Mucosa of rectum (tissue), 2 donors: ENCODE data around the gene PSMB5.

Source experiments
- H3K27ac ChIP-seq, 2 donors: one replicate each; pipeline ENCODE4 v1.7.0; 2013; ENCODE audit warnings: inconsistent platforms in 2 of 2, low read depth in 2 of 2, low read length in 2 of 2
- H3K27me3 ChIP-seq, 2 donors: one replicate each; pipeline ENCODE4 v1.7.0; 2013; ENCODE audit warnings: low read length in 2 of 2; ENCODE audit not compliant: control insufficient read depth in 2 of 2, insufficient read depth in 2 of 2
- H3K36me3 ChIP-seq, 2 donors: one replicate each; pipeline ENCODE4 v1.7.0; 2013; ENCODE audit warnings: low read length in 2 of 2; ENCODE audit not compliant: control insufficient read depth in 2 of 2, insufficient read depth in 2 of 2
- H3K4me1 ChIP-seq, 2 donors: one replicate each; pipeline ENCODE4 v1.7.0; 2013; ENCODE audit warnings: low read length in 2 of 2, mild to moderate bottlenecking in 1 of 2; ENCODE audit not compliant: control insufficient read depth in 2 of 2, insufficient read depth in 2 of 2
- H3K4me3 ChIP-seq, 2 donors: one replicate each; pipeline ENCODE4 v1.7.0; 2013; ENCODE audit warnings: low read length in 2 of 2
- H3K9ac ChIP-seq, 2 donors: one replicate each; pipeline ENCODE4 v1.7.0; 2013; ENCODE audit warnings: low read length in 2 of 2, low read depth in 1 of 2, mild to moderate bottlenecking in 1 of 2
- H3K9me3 ChIP-seq, 2 donors: one replicate each; pipeline ENCODE4 v1.7.0; 2013; ENCODE audit warnings: low read length in 2 of 2; ENCODE audit not compliant: control insufficient read depth in 2 of 2
- donor health status: healthy.
- donor health status: Normal muscosa, but diverticular disease.

The PSMB5 gene

DNA sequence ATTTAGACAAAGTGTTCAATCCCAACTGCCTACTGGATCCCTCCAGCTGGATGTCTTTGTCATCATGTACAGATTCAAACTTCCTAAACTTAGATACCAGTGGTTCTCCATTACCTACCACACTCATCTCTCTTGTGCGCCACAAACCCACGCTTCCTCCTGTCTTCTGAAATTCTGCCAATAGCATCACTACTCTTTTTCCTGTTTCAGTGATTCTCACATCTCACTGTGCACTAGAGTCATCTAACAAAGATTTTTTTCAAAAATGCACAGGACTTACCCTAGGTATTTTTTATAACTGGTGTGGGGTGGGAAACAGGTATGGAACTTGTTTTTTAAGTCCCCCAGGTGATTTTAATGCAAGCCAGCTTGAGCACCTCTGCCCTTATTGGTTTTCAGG lies 5.9 kb downstream of the PSMB5 start:
- Histone ChIP-seq H3K36me3 (peaks cover 29 to 33% of the 10 kb centered on the region in 2 donors), H3K4me3 (no peak overlapping the region), H3K27me3 (no peaks in the 10 kb centered on the region), H3K27ac (no peak overlapping the region), H3K9ac (no peak overlapping the region), H3K9me3 (no peaks in the 10 kb centered on the region), H3K4me1 (peaks cover 6 to 9% of the 10 kb centered on the region in 2 donors)

DNA sequence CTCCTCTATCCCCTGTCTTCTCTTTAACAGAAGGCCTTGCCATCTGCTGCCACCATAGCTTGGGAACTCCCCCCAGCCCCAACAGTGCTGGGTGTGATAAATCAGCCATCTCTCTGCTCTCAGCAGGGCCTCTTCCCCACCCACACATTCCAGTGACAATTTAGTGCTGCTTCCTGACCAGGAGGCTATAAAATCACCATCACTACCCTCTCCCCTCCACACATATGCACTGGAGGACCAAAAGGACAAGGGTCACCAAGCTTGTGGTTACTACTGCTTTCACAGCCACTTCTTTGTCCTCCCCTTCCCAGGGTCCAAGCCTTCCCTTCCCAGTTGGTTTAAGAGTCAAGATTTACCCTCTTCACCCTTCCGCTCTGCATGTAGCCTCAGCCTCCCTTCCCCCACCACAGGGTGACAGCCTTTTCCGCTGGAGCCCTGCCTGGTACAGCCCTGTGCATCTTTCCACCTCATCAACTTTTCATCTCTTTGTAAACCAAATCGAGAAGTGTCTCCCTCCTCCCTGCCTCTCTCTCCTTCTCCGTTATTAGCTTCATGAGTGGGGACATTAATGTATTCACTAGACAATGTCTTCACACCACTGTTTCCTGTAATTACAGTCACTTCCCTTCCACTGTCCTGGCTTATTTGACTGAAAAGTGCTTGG lies 9.4 kb downstream of the PSMB5 start:
- Histone ChIP-seq H3K36me3 (peaks cover 12 to 18% of the 10 kb centered on the region in 2 donors), H3K9me3 (no peaks in the 10 kb centered on the region), H3K4me3 (no peak overlapping the region), H3K27me3 (no peaks in the 10 kb centered on the region), H3K27ac (no peak overlapping the region), H3K4me1 (peaks cover 0 to 2% of the 10 kb centered on the region in 2 donors), H3K9ac (no peak overlapping the region)

DNA sequence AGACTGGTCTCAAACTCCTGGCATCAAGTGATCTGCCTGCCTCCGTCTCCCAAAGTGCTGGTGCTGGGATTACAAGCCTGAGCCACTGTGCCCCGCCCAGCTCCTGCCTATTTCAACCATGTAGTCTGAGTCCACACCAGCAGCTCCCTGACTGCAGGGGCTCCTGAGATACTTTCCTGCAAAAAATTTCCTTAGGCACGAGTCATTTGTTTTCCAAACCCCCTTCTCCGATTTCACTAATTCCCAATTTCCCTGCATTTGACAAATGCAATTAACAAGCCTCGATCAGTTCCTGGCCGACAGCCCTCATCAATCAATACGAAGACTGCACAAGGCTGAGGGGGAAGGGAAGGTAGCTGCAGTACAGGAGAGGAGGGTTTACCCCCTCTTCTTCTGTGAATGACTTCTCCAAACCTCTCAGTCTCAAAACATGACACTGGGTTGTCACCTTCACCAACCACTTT lies 10.1 kb downstream of the PSMB5 start:
- H3K9me3 ChIP-seq, result no peaks in the 10 kb centered on the region
- no peaks in the 10 kb centered on the region for H3K27me3 ChIP-seq
- H3K4me1 ChIP-seq, result peaks cover 0 to 2% of the 10 kb centered on the region in 2 donors
- no peak overlapping the region for H3K9ac ChIP-seq
- no peak overlapping the region for H3K4me3 ChIP-seq
- H3K36me3 ChIP-seq, result peaks cover 12 to 18% of the 10 kb centered on the region in 2 donors
- no peak overlapping the region for H3K27ac ChIP-seq

DNA sequence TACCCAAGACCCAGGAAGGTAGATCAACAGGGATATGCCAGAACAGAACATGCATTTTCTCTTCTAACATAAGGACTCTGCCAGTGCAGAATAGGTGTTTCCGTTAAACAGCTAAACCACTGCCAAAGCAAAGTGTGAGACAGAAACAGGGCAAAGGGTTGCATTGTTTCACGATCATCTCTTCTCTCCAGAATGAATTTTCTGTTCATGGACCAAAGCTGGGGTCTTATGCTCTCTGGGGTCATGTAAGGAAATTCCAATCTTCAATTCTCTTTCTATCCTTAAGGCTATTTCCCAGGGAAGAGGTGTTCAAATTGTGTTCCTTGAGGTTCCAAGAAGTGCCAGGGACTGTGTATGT lies 10.9 kb downstream of the PSMB5 start:
- Histone ChIP-seq H3K4me1 (no peaks in the 10 kb centered on the region), H3K4me3 (no peak overlapping the region), H3K9ac (no peak overlapping the region), H3K27me3 (no peaks in the 10 kb centered on the region), H3K9me3 (no peaks in the 10 kb centered on the region), H3K36me3 (peaks cover 11 to 18% of the 10 kb centered on the region in 2 donors), H3K27ac (no peak overlapping the region)

DNA sequence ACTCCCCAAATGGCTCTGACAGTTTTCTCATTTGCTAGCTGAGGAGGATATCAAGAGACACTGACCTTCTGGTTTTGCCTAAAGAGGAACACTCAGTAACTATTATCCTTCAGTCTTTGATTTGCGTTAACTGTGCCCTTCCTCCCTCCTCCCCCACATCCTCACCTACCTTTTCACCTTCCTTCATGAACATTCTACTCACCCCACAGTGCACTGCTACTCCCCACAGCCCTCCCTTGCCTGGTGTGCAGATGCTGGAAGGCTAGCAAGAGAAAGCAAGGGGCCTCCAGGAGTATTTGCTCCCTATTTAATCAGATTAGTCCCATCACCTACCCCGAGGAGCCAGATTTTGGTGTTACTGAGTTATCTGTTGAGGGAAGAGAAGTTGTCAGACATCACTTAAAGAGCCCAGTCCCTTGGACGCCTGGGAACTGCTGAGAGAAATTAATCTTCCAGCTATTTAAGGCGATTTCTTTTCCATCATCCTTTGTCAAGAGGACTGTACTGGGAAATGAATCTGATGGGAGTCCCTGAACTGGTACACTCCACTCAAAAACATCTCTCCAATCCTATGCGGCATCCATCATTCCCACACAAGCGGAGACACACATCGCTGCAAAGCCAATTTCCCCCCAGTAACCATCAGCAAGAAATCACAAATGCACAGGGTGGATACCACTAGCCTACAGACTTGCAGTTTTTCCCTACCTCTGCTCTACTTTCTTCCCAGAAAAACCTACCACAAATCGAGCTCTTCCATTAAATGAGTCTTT lies 11.5 kb downstream of the PSMB5 start:
- Histone ChIP-seq H3K27ac (no peak overlapping the region), H3K27me3 (no peaks in the 10 kb centered on the region), H3K9ac (no peak overlapping the region), H3K36me3 (peaks cover 10 to 16% of the 10 kb centered on the region in 2 donors), H3K4me3 (no peak overlapping the region), H3K9me3 (no peaks in the 10 kb centered on the region), H3K4me1 (no peaks in the 10 kb centered on the region)

DNA sequence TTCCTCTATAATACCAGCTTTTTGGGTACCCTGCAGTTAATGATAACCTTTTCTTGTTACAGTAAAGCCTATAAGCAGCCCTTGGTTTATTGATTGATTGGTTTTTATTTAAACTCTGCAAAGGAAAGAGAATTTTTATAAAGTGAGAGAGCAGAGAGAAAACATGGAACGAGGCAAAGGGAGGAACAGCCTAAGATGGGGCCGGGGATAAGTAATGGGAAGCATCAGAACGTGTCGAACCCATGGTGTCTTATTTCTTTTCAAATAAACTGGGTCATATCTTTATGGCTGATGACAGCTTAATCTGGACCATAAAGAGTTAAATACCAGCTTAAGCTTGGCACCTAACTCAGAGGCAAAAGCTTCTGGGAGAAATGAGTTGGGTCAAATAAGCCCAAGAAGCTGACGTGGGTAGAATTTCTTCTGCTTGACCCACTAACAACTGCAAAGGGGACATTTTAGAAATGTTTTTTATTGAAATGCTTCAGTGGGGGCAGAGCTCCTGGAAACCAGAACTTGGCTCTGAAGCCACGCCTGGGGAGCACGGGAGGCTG lies 12.7 kb downstream of the PSMB5 start:
- peaks cover 10 to 16% of the 10 kb centered on the region in 2 donors for H3K36me3 ChIP-seq
- no peak overlapping the region for H3K9ac ChIP-seq
- no peaks in the 10 kb centered on the region for H3K9me3 ChIP-seq
- H3K27me3 ChIP-seq, result no peaks in the 10 kb centered on the region
- H3K27ac ChIP-seq, result no peak overlapping the region
- no peak overlapping the region for H3K4me3 ChIP-seq
- H3K4me1 ChIP-seq, result no peaks in the 10 kb centered on the region

DNA sequence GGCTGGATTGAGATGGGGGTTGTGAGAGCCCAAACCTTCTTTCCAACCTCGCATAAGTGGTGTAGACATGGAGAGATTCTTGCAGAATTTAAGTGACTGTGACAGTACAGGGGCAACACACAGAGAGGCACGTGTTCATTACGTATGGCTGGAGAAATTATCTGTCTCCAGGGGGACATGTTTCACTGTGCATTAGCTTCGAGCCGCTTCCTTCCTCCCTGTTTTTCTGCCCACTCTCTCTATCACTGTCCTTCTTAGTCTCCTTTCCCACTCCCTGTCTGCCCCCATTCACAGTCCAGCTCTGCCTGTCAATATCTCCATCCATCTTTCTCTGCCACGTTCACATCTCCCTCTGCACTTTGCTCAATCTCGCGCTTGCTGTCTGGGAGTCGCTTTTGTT lies 13.3 kb downstream of the PSMB5 start:
- H3K36me3 ChIP-seq, result peaks cover 10 to 14% of the 10 kb centered on the region in 2 donors
- no peak overlapping the region for H3K27ac ChIP-seq
- no peak overlapping the region for H3K4me3 ChIP-seq
- no peaks in the 10 kb centered on the region for H3K9me3 ChIP-seq
- H3K9ac ChIP-seq, result no peak overlapping the region
- no peaks in the 10 kb centered on the region for H3K4me1 ChIP-seq
- no peaks in the 10 kb centered on the region for H3K27me3 ChIP-seq

DNA sequence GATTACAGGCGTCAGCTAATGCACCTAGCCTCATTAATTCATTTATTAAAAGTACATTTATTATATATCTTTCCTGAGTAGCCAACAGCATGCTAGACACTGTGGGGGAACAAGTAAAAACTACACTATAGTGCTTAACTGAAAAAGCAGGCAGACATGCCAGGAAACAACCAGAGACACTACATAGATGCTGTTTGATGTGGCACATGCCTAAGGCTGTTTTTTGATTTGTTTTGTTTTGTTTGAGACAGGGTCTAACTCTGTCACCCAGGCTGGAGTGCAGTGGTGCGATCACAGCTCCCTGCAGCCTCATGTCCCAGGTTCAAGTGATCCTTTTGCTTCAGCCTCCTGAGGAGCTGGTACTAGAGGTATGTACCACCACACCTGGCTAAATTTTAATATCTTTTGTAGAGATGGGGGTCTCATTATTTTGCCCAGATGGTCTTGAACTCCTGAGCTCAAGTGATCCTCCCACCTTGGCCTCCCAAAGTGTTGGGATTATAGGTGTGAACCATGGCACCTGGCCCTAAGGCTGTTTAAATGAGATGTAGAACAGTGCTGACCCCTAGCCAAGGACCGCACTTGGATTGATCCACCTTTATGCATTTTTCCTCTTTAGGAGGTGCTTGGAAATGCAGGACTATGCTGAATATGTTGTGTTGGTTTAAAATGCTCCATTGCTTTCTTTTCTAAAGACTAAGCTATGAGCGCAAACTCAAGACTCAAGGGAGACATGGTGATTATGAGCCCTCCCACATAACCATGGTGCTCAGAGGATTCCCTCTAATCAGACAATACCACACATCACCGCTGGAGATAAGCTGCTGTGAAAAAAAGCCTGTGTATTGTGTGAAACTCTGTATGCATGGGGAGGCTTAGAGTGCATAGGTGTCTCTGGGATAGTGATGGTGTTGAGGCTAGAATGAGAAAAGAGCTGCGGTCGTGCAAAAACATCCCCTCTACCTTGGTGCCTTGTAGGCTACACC lies 14.3 kb downstream of the PSMB5 start:
- Histone ChIP-seq H3K27ac (no peak overlapping the region), H3K4me1 (no peaks in the 10 kb centered on the region), H3K9me3 (no peaks in the 10 kb centered on the region), H3K36me3 (peaks cover 3 to 7% of the 10 kb centered on the region in 2 donors), H3K9ac (no peak overlapping the region), H3K27me3 (no peaks in the 10 kb centered on the region), H3K4me3 (no peak overlapping the region)

DNA sequence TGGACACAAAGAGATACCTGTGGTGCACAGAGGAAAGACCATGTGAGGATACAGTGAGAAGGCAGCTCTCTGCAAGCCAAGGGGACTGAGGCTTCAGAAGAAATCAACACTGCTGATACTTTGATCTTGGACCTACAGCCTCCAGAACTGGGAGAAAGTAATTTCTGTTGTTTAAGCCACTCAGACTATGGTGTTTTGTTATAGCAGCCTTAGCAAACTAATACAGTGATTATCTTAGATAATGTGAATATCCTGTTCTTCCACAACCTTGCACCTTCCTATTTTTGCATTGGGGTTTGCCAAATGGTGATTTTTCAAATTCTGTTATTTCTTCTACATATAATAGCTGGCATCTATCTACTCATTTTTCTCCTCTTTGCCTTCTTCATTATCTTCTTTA lies 16.6 kb downstream of the PSMB5 start:
- Histone ChIP-seq H3K4me1 (no peaks in the 10 kb centered on the region), H3K9me3 (no peaks in the 10 kb centered on the region), H3K36me3 (no peaks in the 10 kb centered on the region), H3K27me3 (no peaks in the 10 kb centered on the region), H3K27ac (no peak overlapping the region), H3K4me3 (no peak overlapping the region), H3K9ac (no peak overlapping the region)
